Measurements from ENCODE around the gene TNPO2.
"Not testable (repeated sequence)": the region's sequence is repeated elsewhere in the genome, so short reads cannot be mapped to it uniquely, and the experiment has no call there.

TNPO2 gene

DNA sequence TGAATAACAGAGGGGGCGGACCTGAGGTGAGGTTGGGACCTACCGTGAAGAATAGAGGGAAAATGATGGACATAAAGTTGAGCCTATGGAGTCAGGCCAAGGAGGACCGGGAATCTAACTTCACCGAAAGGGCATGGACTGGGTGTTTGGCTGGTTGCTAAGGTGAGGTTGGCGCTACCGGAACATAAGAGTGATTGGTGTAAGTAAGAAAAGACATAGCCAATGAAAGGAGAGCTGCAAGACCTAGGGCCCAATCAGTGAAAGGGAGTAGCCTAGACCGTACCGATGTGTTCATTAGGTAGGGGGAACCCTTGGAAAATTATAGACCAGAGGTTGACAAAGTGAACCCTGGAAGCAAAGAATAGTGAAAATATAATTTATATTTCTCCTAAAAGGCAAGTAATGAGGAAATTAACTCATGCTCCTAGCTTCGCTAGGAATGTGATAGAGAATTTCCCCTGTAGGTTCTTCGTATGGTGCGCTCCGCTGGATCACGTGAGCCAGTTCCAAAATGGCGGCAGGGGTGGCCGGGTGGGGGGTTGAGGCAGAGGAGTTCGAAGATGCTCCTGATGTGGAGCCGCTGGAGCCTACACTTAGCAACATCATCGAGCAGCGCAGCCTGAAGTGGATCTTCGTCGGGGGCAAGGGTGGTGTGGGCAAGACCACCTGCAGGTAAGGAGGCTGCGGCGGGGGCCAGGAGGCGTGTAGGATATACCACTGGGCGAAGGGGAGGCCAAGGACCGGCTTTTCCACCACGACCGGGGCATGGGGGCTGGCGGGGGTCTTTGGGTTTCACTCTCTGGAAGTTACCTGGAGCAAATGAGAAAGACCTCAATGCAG lies 13.5 kb upstream of the TNPO2 start, which contains the start of gene GET3:
GET3 (plus strand) TSS at position 503 of the 840 bp plus-strand sequence; CDS start at position 512, 9 bp downstream.
- DNase-seq: peak; percentile 70

DNA sequence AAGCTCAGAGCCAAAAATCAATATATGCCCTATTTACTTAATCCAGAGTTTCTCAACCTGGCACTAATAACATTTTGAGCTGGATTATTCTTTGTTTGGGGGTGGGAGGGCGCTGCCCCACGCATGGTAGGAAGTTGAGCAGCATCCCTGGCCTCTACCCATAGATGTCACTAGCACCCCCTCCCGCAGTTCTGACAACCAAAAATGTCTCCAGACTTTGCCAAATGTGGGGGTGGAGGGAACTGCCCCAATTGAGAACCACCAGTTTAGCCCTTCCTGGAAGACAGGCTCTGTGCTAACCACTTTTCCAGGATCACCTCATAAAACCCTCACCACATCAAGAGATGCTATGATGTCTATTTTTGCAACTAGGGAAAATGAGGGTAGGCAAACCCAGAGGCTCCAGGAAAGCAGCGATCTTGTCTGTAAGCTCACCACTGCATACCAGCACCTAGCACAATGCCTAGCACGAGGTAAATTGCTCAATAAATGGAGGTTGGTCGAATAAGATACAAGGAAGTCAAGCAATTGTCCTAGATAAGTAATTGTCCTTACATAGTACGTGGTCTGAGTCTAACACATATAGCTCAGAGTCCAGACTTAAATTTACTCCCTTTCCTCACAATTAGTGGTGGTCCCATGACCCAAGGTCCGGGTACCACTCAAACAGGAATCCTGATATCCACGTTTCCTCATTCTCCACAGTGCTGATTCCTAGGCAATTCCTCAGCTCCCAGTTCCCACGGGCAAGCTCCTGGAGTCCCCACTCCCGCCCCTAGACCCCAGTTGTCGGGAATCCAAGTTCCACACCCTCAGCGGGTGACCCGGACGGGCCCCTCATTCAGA lies 9.9 kb upstream of the TNPO2 start:
- DNase-seq: peak; percentile 13

GRCh38 chr19:12731337-12731736 lies 7.6 kb upstream of the TNPO2 start:
- no peak for DNase-seq

GRCh38 chr19:12730064-12730463 lies 6.3 kb upstream of the TNPO2 start:
- DNase-seq: no peak

GRCh38 chr19:12727745-12728433 lies 4.2 kb upstream of the TNPO2 start:
- DNase-seq: no peak

- DNase-seq: no peak
Measured at GRCh38 chr19:12726988-12727316, 3.2 kb upstream of the TNPO2 start.

- DNase-seq: not testable (repeated sequence)
Measured at GRCh38 chr19:12725612-12726011, 1.9 kb upstream of the TNPO2 start.

DNA sequence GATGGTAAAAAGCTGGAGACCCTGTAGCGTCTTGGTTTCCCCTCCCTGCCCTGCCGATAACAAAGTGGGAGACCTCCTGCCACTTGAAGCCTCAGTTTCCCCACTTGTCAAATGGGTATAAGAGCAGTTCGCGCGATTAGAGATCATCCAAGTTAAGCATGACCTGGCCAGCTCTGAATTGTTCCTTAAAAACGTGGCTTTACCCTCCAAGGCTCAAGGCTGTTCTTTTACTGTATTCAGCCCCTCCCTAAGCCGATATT lies 421 bp downstream of the TNPO2 start:
- no peak for DNase-seq

GRCh38 chr19:12722566-12723380 lies 959 bp downstream of the TNPO2 start:
- peak; percentile 88 for DNase-seq

- peak; percentile 49 for DNase-seq
Measured at GRCh38 chr19:12721656-12722565, 1.8 kb downstream of the TNPO2 start.

GRCh38 chr19:12720851-12721655 lies 2.7 kb downstream of the TNPO2 start:
- no peak for DNase-seq

DNA sequence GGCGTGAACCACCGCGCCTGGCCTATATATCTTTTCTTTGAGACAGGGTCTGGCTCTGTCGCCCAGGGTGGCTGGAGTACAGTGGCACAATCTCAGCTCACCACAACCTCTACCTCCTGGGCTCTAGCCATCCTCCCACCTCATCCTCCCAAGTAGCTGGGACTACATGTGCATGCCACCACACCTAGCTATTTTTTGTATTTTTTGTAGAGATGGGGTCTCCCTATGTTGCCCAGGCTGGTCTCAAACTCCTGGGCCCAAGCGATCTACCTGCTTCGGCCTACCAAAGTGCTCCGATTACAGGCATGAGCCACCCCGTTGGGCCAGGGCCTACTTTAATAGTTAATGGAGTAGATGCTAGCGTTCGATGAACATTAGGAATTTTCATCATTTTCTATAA lies 3.4 kb downstream of the TNPO2 start:
- DNase-seq: no peak

GRCh38 chr19:12715929-12716328 lies 7.8 kb downstream of the TNPO2 start:
- no peak for DNase-seq

- no peak for DNase-seq
Measured at GRCh38 chr19:12715102-12715501, 8.6 kb downstream of the TNPO2 start.

DNA sequence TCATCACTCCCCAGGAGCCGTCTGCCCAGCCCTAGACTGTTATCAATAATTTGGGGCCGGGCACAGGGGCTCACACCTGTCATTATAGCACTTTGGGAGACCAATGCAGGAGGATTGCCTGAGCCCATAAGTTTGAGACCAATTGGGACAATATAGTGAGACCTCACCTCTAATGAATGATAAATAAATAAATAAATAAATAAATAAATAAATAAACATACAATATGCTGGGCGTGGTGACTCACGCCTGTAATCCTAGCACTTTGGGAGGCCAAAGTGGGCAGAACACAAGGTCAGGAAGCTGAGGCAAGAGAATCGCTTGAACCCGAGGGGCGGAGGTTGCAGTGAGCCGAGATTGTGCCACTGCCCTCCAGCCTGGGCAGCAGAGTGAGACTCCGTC lies 10.4 kb downstream of the TNPO2 start:
- DNase-seq: not testable (repeated sequence)

GRCh38 chr19:12712077-12712476 lies 11.7 kb downstream of the TNPO2 start:
- not testable (repeated sequence) for DNase-seq

DNA sequence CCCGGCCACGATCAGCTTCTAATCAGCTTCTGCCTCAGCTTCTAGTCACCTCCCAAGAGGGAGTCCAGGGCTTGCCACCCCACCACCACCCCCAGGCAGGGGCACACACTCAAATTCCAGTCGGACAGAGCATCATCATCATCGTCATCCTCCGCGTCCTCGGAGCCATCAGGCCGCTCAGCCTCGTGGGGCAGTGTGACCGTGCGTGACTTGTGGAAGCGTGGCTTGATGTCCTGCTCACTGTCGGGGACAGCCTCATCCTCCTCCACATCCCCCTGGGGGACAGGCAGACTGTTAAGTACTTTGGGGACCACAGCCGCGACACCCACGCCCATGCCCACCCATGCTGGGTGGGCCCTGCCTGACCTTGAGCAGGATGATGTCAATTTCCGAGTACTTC lies 12.5 kb downstream of the TNPO2 start:
- DNase-seq: no peak

DNA sequence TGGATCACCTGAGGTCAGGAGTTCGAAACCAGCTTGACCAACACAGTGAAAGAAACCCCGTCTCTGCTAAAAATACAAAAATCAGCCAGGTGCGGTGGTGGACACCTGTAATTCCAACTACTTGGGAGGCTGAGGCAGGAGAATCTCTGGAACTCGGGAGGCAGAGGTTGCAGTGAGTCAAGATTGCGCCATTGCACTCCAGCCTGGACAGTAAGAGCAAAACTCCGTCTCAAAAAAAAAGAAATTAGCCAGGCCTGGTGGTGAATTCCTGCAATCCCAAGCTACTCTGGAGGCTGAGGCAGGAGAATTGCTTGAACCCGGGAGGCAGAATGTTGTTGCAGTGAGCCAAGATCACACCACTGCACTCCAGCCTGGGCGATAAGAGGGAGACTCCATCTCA lies 15.1 kb downstream of the TNPO2 start:
- no peak for DNase-seq

DNA sequence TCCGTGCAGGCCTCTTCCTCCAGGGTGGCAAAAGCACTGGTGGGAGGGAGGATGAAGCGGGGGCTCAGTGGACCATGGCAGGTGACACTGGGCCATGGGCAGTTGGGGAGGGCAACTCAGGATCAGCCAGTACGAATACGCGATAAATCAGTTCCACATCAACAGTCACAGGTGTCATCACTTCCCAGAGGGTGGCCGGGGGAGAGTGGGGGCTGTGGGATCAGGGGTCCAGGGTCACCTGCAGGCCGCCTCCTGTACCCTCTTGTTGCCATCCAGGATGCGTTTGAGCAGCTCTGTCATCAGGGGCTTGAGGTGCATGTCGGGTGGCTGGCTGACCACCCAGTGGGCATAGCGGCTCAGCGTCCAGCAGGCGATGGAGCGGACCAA lies 17.4 kb downstream of the TNPO2 start:
- no peak for DNase-seq

DNA sequence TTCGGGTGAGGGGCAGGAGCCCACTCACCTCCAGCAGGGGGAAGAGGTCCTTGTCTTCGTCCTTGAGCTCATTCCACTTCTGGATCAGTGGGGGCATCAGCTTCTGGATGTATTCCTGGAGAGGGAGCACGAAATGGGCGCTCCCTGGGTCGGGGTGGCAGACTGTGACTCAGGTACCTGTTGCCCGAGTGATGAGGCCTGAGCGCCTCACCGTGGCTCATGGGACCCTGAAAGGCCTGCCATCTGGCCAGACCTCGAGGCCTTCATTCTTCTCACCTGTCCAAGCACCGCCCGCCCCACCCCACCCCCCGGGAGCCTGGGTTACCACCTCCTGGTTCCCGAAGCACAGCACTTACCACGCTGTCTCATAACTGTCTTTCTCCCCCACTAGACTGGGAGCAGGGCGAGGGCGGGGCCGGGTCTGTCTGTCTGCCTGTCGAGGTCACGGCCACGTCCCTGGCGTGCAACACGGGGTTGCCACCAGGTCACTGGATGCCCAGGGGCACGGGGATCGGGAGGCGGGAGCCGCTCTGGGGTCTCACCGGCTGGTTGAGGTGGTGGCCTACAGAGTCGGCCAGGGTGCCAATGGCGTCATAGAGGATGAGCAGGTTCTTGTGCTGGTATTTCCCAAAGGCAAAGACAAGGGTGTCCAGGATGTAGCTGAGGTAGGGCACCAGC lies 17.9 kb downstream of the TNPO2 start:
- no peak for DNase-seq

Data from effector CD8-positive, alpha-beta T cell (primary cell).